ENCODE data around the gene IQCE.

- TF ChIP-seq CREB1 (IDR thresholded peaks at IDR 0.05; ENCODE audit: low read depth) (no peak), FOXM1 (IDR thresholded peaks at IDR 0.05; ENCODE audit: borderline replicate concordance, low read depth) (no peak), REST (IDR thresholded peaks at IDR 0.05; ENCODE audit: low read depth) (no peak), EP300 (IDR thresholded peaks at IDR 0.05; ENCODE audit: borderline replicate concordance) (no peak)
Measured at GRCh38 chr7:2529161-2530070, 29.4 kb upstream of the IQCE start.
